GM21423 (cell line): Measurements from ENCODE around the gene SNAP29.
A peak's percentile ranks its signal among the peaks of the same experiment; 100 is the strongest.

ENCODE experiments used
- ATAC-seq: cut with Tn5 transposase; IDR thresholded peaks from one replicate; pipeline ENCODE4 v1.9.1; 2021; ENCODE audit warnings: mild to moderate bottlenecking, moderate library complexity; ENCODE audit not compliant: unreplicated experiment

The SNAP29 gene

GRCh38 chr22:20865875-20866445 lies 7.2 kb downstream of the SNAP29 start:
- no peak for ATAC-seq

GRCh38 chr22:20866736-20867135 lies 7.9 kb downstream of the SNAP29 start:
- ATAC-seq, result no peak

GRCh38 chr22:20867179-20868024 lies 8.6 kb downstream of the SNAP29 start:
- no peak for ATAC-seq

- no peak for ATAC-seq
Observed at GRCh38 chr22:20868025-20868962, 9.5 kb downstream of the SNAP29 start.

GRCh38 chr22:20869234-20869633 lies 10.4 kb downstream of the SNAP29 start:
- ATAC-seq, result no peak

GRCh38 chr22:20873214-20873613 lies 14.4 kb downstream of the SNAP29 start:
- ATAC-seq, result no peak

GRCh38 chr22:20875296-20875695 lies 16.5 kb downstream of the SNAP29 start:
- no peak for ATAC-seq

GRCh38 chr22:20877715-20878114 lies 18.9 kb downstream of the SNAP29 start:
- no peak for ATAC-seq

- ATAC-seq, result no peak
Observed at GRCh38 chr22:20881231-20881630, 22.4 kb downstream of the SNAP29 start.

- no peak for ATAC-seq
Observed at GRCh38 chr22:20881869-20882815, 23.3 kb downstream of the SNAP29 start.

- ATAC-seq, result no peak
Observed at GRCh38 chr22:20882855-20883254, 24.0 kb downstream of the SNAP29 start.

GRCh38 chr22:20884454-20884853 lies 25.6 kb downstream of the SNAP29 start:
- ATAC-seq, result no peak

- ATAC-seq, result no peak
Observed at GRCh38 chr22:20885017-20885556, 26.3 kb downstream of the SNAP29 start.

- ATAC-seq, result peak; percentile 55
Observed at GRCh38 chr22:20885557-20886323, 26.9 kb downstream of the SNAP29 start.

- no peak for ATAC-seq
Observed at GRCh38 chr22:20887375-20887774, 28.6 kb downstream of the SNAP29 start.

- no peak for ATAC-seq
Observed at GRCh38 chr22:20889025-20889704, 30.4 kb downstream of the SNAP29 start.

- no peak for ATAC-seq
Observed at GRCh38 chr22:20889904-20890540, 31.2 kb downstream of the SNAP29 start.

- no peak for ATAC-seq
Observed at GRCh38 chr22:20890975-20891374, 32.2 kb downstream of the SNAP29 start.
